HG03139 (cell line): ENCODE results near the gene PRR19.

Source experiments
- ATAC-seq: cut with Tn5 transposase; IDR thresholded peaks from one replicate; pipeline ENCODE4 v1.9.1; 2021; ENCODE audit not compliant: unreplicated experiment

Gene PRR19

DNA sequence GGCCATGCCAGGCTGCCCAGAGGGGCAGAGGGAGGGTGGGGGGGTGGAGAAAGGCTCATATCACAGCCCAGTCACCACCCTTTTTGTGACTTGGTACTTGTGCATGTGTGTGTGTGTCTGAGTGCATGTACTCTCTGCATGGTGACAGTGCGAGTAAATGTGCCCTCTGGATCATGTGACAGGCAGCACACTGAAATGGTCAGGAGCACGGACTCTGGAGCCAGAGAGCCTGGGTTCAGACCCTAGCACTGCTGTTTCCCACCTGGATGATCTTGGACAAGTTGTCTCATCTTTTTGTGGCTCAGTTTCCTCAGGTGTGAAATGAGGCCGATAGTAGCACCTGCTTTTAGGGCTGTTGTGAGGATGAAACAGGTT, 30.9 kb upstream of the PRR19 start:
- ATAC-seq: no peak

DNA sequence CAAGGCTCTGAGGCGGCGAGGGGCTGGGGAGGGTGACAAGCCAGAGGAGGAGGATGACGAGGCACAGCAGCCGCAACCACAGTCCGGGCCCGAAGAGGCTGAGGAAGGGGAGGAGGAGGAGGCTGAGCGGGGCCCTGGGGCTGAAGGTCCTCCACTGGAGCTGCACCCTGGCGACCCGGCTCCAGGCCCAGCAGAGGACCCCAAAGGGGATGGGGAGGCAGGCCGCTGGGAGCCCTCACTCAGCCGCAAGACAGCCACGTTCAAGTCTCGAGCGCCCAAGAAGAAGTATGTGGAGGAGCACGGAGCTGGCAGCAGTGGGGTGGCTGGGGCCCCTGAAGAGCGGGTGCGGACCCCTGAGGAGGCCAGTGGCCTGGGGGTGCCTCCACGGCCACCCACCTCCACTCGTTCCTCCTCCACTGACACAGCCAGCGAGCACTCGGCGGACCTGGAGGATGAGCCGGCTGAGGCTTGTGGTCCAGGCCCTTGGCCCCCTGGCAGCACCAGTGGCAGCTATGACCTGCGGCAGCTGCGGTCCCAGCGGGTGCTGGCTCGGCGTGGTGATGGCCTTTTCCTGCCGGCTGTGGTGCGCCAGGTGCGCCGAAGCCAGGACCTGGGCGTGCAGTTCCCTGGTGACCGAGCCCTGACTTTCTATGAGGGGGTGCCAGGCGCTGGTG, 29.9 kb upstream of the PRR19 start:
- no peak for ATAC-seq

- ATAC-seq: no peak
Measured at GRCh38 chr19:42272535-42272897, 29.4 kb upstream of the PRR19 start.

DNA sequence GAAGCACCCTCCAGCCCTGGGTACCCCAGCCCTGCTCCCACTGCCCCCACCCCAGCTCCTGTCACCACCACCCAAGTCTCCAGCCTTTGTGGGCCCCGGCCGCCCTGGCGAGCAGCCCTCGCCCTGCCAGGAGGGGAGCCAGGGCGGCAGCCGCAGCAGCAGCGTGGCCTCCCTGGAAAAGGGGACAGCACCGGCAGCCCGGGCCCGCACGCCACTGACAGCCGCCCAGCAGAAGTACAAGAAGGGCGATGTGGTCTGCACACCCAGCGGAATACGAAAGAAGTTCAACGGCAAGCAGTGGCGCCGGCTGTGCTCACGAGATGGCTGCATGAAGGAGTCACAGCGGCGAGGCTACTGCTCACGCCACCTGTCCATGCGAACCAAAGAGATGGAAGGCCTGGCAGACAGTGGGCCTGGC, 28.9 kb upstream of the PRR19 start:
- no peak for ATAC-seq

GRCh38 chr19:42273407-42274064, 28.4 kb upstream of the PRR19 start:
- no peak for ATAC-seq

DNA sequence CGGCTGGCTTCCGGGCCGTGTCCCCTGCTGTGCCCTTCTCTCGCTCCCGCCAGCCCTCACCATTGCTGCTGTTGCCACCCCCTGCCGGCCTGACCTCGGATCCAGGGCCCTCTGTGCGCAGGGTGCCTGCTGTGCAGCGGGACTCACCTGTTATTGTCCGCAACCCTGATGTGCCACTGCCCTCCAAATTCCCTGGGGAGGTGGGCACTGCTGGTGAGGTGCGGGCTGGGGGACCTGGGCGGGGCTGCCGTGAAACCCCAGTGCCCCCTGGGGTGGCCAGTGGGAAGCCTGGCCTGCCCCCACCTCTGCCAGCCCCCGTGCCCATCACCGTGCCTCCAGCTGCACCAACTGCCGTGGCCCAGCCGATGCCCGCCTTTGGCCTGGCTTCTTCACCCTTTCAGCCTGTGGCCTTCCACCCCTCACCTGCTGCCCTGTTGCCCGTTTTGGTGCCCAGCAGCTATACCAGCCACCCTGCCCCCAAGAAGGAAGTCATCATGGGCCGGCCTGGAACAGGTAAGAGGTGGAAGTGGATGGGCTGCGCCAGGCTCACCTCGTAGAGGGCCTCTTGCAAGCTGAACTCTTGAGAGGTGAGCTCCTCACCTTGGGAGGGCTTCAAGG, 27.8 kb upstream of the PRR19 start:
- ATAC-seq: no peak

- no peak for ATAC-seq
Measured at GRCh38 chr19:42275103-42275502, 26.8 kb upstream of the PRR19 start.

GRCh38 chr19:42275517-42275916, 26.4 kb upstream of the PRR19 start:
- ATAC-seq: no peak

DNA sequence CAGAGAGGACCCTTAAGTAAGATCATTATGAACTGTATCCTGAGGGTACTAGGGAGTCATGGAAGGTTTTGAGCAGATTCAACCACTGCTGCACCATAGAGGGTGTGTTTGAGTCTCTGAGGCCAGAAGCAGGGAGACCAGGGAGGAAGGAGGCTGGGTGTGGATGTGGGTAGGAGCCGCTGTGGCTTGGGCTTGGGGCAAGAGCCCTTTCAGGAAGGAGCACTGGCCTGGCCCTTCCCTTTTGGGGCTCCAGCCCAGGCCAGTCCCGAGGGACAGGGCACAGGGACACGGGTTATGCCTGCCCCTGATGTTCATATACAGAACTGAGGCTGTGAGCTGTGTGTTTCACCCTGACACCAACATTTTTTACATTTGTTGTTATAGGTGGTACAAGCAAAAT, 25.6 kb upstream of the PRR19 start:
- ATAC-seq: no peak

DNA sequence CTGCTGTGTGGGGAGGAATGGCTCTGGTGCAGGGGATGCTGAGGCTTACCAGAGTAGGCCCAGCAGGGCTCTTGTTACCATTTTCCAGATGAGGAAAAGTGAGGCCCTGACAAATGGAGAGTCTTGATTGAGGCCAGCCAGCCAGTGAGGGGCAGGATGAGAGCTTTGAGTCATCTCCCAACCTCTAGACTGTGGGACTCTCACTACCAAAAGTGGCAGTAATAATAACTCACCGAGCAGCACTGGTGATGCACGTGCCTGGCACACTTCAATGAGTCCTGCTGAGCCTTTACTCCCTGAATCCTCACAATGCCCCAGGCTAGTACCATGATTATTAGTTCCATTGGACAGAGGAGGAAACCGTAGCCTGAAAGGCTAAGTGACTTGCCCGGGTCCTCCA, 25.1 kb upstream of the PRR19 start:
- ATAC-seq: no peak

- ATAC-seq: no peak
Measured at GRCh38 chr19:42277821-42278451, 24.0 kb upstream of the PRR19 start.

DNA sequence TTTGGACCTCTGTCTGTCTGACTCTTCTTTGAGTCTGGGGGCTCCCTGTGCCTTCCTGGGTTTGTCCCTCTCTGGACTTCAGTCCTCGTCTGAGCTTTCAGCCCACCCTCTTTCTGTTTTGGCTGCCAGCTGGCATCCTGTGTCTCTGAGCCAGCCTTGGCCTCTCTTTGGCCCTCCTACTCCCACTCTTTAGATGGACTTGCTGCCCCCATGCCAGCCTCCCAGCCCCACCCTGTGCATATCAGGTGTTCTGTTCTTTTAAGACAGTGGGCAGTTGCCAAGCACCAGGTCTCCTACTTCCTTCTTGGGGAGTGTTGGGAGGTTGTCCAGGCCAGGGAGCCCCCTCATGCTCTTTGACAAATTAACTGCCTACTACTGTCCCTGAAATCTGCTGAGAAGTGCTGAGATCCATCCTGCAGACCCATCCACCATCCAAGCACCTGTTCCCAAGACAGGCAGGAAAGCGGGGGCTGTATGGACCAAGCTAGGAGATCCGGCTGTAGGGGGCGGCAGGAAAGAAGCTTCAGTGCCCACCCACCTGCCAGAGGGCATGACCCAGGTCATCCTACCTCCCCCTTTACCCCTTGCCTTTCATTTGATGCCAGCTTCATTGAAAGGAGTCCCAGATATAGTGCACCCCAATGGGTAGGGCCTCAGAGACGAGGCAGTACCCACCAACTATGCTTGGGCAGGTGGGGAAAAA, 23.3 kb upstream of the PRR19 start:
- ATAC-seq: no peak

GRCh38 chr19:42279155-42279901, 22.6 kb upstream of the PRR19 start:
- no peak for ATAC-seq

- peak; percentile 30 for ATAC-seq
Measured at GRCh38 chr19:42279902-42280814, 21.8 kb upstream of the PRR19 start.

DNA sequence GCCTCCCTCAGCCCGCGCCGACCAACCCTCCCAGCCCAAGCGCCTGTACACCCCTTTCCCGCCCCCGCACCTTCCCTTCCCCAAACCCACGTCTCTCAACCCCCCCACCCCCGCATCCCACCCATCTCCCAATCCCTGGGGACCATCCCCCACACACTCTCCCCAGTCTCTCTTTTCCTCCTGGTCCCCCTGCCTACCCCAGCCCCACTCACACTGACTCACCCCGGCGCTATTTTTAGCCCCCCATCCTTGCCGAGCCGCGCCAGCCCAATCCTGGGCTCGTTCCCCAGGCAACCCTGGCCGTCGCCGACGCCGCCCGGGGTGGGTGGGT, 21.2 kb upstream of the PRR19 start:
- no peak for ATAC-seq

GRCh38 chr19:42281146-42281826, 20.6 kb upstream of the PRR19 start:
- no peak for ATAC-seq

DNA sequence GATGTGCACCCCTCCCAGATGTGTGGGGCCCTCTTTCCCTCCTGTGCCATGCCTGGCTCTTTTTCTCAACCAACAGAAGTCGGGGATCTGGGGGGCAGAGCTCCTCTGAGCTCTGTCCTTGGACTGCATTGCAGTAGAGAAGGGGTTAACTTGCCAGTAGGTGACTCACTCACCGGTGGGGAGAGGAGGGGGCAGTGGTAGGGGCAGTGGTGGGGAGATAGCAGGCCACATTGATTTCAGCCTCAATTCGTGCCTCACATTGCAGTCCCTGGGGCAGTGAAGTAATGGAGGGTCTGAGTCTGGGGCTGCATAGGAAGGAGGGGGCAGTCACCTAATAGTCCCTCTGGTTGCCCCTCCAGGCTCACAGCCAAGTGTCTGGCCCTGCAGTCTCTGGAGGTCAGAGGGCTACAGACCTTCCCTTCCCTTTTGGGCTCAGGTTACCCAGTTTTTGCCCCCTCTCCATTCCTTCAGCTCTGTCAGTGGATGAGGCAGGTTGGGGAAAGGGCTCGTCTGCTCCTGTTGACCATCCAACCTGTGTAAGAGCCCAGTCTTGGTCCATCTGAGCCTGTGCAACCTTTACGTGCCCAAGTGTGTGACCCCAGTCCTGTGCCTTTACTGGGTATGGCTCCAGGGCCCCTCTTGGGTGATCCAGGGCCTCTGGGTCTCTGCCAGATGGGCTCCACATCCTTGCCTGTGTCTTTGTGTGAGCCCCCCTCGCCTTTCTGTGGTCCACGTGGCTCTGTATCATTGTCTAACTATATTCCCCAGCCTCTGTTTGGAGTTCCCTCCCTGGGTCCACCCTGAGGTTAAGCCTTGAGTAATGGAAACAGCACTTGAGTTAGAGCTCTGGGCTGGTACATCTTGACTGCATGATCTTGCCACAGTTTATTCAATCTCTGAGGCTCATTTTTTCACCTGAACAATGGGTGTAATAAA, 19.8 kb upstream of the PRR19 start:
- no peak for ATAC-seq

- ATAC-seq: no peak
Measured at GRCh38 chr19:42282819-42283187, 19.1 kb upstream of the PRR19 start.
